Retinal pigment epithelial cell (primary cell): ENCODE data around the gene PITPNC1.
"Not testable (repeated sequence)": the region's sequence is repeated elsewhere in the genome, so short reads cannot be mapped to it uniquely, and the experiment has no call there.

Experiments
- DNase-seq: peaks from one replicate; pipeline ENCODE4 v3.0.0-alpha.2; 2010; ENCODE audit warnings: low read depth
- H3K4me3 ChIP-seq: 2 replicates; pipeline ENCODE4 v1.5.1; 2011; ENCODE audit warnings: mild to moderate bottlenecking, low read length, control low read depth, moderate library complexity
- TF ChIP-seq, protein P1 (sequence below): conservative IDR thresholded peaks from 2 replicates; pipeline ENCODE4 v1.5.1; 2011; ENCODE audit warnings: low read depth, low read length, control low read depth, inconsistent platforms

The PITPNC1 gene

DNA sequence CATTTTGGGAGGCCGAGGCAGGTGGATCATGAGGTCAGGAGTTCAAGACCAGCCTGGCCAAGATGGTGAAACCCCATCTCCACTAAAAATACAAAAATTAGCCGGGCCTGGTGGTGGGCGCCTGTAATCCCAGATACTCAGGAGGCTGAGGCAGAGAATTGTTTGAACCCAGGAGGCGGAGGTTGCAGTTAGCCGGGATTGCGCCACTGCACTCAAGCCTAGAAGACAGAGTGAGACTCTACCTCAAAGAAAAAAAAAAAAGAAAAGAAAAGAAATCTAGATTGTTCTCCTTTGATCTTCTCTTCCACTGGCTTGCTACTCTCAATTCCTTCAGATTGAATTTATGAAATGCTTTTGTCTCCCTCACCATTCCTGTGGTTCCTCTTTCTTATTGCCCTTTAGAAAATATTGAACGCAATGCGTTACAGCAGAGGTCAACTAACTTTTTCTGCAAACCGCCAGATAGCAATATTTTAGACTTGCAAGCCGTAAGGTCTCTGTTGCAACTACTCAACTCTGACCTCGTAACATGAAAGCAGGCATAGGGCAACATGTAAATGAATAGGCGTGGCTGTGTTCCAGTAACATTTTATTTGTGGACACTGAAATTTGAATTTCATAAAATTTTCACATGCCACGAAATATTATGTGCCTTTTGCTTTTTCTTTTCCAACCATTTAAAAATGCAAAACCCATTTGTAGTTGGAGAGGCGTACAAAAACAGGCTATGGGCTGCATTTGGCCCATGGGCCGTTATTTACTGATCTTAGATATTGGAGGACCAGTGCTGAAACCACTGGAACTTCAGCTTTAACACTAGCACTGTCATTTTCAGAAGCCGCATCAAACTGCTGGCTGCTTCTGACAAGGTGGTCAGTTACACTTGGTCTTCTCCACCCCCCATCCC is 24.8 kb downstream of the PITPNC1 start:
- no peak for DNase-seq
- H3K4me3 ChIP-seq, result no peak overlapping the region
- TF ChIP-seq, protein P1, sequence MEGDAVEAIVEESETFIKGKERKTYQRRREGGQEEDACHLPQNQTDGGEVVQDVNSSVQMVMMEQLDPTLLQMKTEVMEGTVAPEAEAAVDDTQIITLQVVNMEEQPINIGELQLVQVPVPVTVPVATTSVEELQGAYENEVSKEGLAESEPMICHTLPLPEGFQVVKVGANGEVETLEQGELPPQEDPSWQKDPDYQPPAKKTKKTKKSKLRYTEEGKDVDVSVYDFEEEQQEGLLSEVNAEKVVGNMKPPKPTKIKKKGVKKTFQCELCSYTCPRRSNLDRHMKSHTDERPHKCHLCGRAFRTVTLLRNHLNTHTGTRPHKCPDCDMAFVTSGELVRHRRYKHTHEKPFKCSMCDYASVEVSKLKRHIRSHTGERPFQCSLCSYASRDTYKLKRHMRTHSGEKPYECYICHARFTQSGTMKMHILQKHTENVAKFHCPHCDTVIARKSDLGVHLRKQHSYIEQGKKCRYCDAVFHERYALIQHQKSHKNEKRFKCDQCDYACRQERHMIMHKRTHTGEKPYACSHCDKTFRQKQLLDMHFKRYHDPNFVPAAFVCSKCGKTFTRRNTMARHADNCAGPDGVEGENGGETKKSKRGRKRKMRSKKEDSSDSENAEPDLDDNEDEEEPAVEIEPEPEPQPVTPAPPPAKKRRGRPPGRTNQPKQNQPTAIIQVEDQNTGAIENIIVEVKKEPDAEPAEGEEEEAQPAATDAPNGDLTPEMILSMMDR, result no peak

DNA sequence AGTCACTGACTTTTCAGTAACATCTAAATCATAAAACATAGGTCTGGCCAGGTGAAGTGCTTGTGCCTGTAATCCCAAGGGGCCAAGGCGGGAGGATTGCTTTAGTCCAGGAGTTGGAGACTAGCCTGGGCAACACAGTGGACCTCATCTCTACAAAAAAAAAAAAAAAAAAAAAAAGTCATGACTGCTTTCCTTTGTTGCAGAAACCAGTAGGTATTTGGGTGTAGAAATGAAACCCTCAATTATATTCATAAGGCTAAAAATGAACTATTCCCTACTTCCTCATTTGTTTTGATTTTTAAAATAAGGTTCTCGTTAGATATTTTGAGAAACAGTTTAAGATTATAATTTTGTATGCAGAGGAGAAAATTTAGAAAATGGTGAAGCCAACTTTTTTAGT is 26.0 kb downstream of the PITPNC1 start:
- TF ChIP-seq, protein P1, result no peak
- DNase-seq, result no peak
- H3K4me3 ChIP-seq, result no peak overlapping the region

DNA sequence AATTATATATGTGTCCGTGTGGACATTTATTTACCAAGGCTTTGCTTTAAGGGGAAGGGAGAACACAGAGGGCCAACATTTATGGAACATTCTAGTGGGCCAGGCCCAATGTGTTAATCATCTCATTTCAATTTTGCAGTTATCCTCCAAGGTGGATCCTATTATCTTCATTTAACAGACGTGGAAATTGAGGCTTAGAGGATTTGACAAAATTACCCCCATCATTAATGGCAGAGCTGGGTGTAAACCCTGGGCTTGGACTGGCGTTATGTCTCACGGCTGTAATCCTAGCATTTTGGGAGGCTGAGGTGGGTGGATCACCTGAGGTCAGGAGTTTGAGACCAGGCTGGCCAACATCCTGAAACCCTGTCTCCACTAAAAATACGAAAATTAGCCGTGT is 26.4 kb downstream of the PITPNC1 start:
- TF ChIP-seq, protein P1, result no peak
- no peak for DNase-seq
- H3K4me3 ChIP-seq, result no peak overlapping the region

DNA sequence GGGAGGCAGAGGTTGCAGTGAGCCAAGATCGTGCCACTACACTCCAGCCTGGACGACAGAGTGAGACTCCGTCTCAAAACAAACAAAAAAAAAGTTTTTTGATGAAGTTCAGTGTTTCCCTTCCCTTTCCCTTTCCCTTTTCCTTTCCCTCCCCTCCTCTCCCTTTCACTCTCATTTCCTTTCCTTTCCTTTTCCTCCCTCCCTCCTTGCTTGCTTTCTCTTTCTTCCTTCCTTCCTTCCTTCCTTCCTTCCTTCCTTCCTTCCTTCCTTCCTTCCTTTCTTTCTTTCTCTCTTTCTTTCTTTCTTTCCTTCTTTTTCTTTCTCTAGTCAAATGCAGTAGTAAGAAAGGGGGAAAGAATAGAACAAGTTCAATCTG is 31.4 kb downstream of the PITPNC1 start:
- DNase-seq, result not testable (repeated sequence)

DNA sequence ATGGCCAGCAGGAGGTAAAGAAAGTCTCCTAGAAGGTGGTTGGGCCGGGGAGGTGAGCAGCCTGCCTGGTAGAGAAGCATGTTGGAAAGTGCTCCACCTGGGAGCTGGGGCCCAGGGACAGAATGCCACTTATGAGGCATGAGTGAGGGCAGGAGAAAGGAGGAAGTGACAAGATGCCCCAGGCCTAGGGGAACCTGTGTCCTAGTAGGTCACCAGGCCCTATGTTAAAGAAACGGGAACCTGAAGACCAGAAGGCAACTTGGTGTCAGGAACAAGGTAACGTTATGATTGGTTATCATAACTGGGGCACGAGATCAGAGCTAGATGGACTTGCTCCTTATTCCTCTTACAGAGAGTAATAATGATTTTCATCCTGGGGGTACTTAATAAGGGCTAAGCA is 34.3 kb downstream of the PITPNC1 start:
- TF ChIP-seq, protein P1, result no peak
- DNase-seq, result no peak
- no peak overlapping the region for H3K4me3 ChIP-seq

More for the DNA sequence above, 31.4 kb downstream of the PITPNC1 start:
- H3K4me3 ChIP-seq, result not testable (repeated sequence)

DNA sequence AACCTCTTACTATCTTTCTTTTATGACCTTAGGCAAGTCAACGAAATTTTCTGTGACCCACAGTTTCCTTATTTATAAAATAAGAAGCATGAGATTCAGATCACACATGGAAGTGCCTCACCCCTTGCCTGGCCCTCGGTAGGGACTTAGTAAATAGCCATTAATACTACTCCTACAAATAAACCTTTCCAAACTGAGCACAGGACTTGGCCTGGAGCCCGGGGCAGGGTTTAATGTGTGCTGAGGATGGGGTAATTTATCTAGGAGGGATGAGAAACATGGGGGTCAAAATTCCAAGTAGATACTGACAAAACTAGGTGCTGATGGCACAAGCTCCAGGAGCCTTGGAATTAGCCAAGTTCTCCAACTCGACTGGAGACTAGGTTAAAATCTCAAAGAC is 35.0 kb downstream of the PITPNC1 start:
- H3K4me3 ChIP-seq, result no peak overlapping the region
- TF ChIP-seq, protein P1, result no peak
- no peak for DNase-seq

DNA sequence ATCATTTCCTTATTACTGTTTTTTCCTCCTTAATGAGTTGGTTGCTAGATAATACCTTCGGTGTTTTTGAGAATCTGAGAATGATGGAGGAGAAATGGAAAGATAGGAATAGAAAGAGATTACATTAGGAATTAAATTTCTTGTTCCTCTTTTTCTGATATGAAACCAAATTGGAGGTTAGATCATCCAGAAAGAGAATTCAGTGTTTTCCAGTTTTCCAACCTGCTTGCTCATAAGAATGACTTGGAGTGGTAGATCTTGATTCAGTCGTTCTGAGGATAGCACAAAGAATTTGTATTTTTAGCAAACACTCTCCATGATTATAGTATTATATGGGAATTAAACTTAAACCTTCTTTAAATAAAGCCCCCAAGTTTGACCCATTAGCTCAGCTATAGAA is 35.9 kb downstream of the PITPNC1 start:
- TF ChIP-seq, protein P1, result no peak
- no peak for DNase-seq

More for the DNA sequence above, 35.9 kb downstream of the PITPNC1 start:
- H3K4me3 ChIP-seq, result no peak overlapping the region
